ENCODE measurements around the gene TMPRSS9.

- no peak for TF ChIP-seq POLR2AphosphoS5 (IDR thresholded peaks at IDR 0.05)
- TF ChIP-seq CTCF (IDR thresholded peaks at IDR 0.05), result no peak
- no peak for TF ChIP-seq POLR2A (IDR thresholded peaks at IDR 0.05)
Observed at GRCh38 chr19:2336528-2337328, 23.3 kb upstream of the TMPRSS9 start.
